Panc1 (cell line): ENCODE results near the gene NHS. TPM values are rescaled to one million over a fixed set of nuclear protein-coding genes. Genes with fewer than 3 reads are reported as not detected.

ENCODE experiments used
- ATAC-seq: fragments of 200-7000 bp; cut with Tn5 transposase; 2 replicates; pipeline ENCODE4 v1.9.1; 2020; ENCODE audit warnings: mild to moderate bottlenecking, moderate library complexity
- BruUV-seq: library from RNA; stranded (reverse); fragments of 400-500 nt; replicated peaks from 2 replicates; lab custom pipeline; 2021; lab: Mats Ljungman, UMichigan
- CTCF ChIA-PET: fragments of 300-600 bp; sonication (Branson Sonifier 250); formaldehyde crosslinking; loops from one replicate; lab custom pipeline; 2022; ENCODE audit warnings: antibody characterized with exemption; lab: Charles Lee
- POLR2A ChIA-PET: fragments of 300-600 bp; sonication (Branson Sonifier 250); formaldehyde crosslinking; loops from one replicate; lab custom pipeline; 2022; ENCODE audit warnings: antibody characterized with exemption; lab: Charles Lee
- DNase-seq: peaks from one replicate; pipeline ENCODE4 v3.0.0-alpha.2; 2010; ENCODE audit warnings: low read depth, low spot score
- H3K27ac ChIP-seq: 2 replicates; pipeline ENCODE4 v1.5.1; 2011; ENCODE audit warnings: mild to moderate bottlenecking, low read length, inconsistent platforms
- H3K27me3 ChIP-seq: fragments of 200-500 bp; sonication (Bioruptor generic); 2 replicates; pipeline ENCODE4 v1.6.0; 2014; ENCODE audit warnings: low read length, inconsistent platforms; ENCODE audit not compliant: control insufficient read depth, insufficient read depth
- H3K36me3 ChIP-seq: fragments of 200-500 bp; sonication (Bioruptor generic); 2 replicates; pipeline ENCODE4 v1.5.1; 2014; ENCODE audit warnings: inconsistent platforms, mild to moderate bottlenecking, low read length, moderate library complexity; ENCODE audit not compliant: control insufficient read depth, insufficient read depth
- H3K4me1 ChIP-seq: 2 replicates; pipeline ENCODE4 v1.5.1; 2011; ENCODE audit warnings: inconsistent platforms, mild to moderate bottlenecking, low read length, moderate library complexity; ENCODE audit not compliant: control insufficient read depth, insufficient read depth
- H3K4me3 ChIP-seq, 2 experiments: 2 replicates each; pipeline ENCODE4 v1.5.1; 2011 to 2012; ENCODE audit warnings: low read depth in 2 of 2, low read length in 2 of 2, mild to moderate bottlenecking in 2 of 2, inconsistent platforms in 1 of 2, moderate library complexity in 1 of 2
- H3K9me3 ChIP-seq: fragments of 200-500 bp; sonication (Bioruptor generic); 2 replicates; pipeline ENCODE4 v1.5.1; 2014; ENCODE audit warnings: low read depth, mild to moderate bottlenecking, inconsistent platforms, low read length, moderate library complexity; ENCODE audit not compliant: control insufficient read depth, insufficient read depth
- POLR2AphosphoS5 ChIP-seq: IDR thresholded peaks from 2 replicates; pipeline ENCODE4 v1.6.1; 2012; ENCODE audit warnings: mild to moderate bottlenecking, low read depth, low read length, moderate library complexity
- SIN3A ChIP-seq: IDR thresholded peaks from 2 replicates; pipeline ENCODE4 v1.6.1; 2012; ENCODE audit warnings: low read depth, mild to moderate bottlenecking, low read length, moderate library complexity, borderline replicate concordance; ENCODE audit not compliant: insufficient read depth
- TCF7L2 ChIP-seq: IDR thresholded peaks from 2 replicates; pipeline ENCODE4 v1.6.1; 2011; ENCODE audit warnings: mild to moderate bottlenecking, low read depth, low read length, inconsistent platforms
- in situ Hi-C: cut with HindIII; loops from 2 replicates; pipeline ENCODE4 v1.10.0; 2016; ENCODE audit warnings: low sequenced_read_pairs, low pct_unique_long_range_greater_than_20kb
- intact Hi-C: fragments of 100-400 bp; cut with micrococcal nuclease; formaldehyde crosslinking; loops from one replicate; pipeline ENCODE4 v1.10.0; 2022; ENCODE audit not compliant: unreplicated experiment
- total RNA-seq: library from RNA; stranded (reverse); gene quantifications from one replicate; pipeline ENCODE4 v1.2.1, GENCODE V29; 2021; ENCODE audit not compliant: unreplicated experiment
- TF ChIP-seq, protein P1 (sequence below): fragments of 450-650 bp; IDR thresholded peaks from 2 replicates; pipeline ENCODE4 v1.5.1; 2017; ENCODE audit warnings: mild to moderate bottlenecking
- TF ChIP-seq, protein P2 (sequence below), 2 experiments: IDR thresholded peaks; 2 replicates each; pipeline ENCODE4 v1.6.1; 2011 to 2012; ENCODE audit warnings: low read depth in 2 of 2, control low read depth in 1 of 2, low read length in 1 of 2, mild to moderate bottlenecking in 1 of 2, moderate library complexity in 1 of 2; ENCODE audit not compliant: insufficient read depth in 1 of 2

Gene NHS
- total RNA-seq, 1 experiment from 2014 or later: 0.80 TPM

DNA sequence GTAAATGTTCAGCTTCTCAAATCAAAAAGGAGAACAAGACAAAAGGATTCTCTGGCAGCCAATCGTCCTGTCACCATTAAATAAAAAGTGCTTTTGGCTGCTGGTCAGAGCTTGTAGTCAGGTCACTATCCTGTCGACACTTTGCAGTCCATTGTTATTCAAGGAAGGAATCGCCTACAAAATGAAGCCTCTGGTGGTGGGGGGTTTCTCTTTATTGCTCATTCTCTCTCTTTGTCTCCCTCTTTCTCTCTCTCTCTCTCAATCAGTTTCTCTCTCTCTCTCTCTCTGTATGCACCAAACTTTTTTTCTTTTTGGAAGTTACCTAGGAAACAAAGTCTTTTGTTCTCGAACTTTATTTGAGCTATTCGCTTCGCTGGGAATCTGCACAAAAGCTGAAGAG lies 344.7 kb downstream of the NHS start:
- no peak overlapping the region for H3K27ac ChIP-seq
- intact Hi-C loops: no loop called here
- no peak for ATAC-seq

DNA sequence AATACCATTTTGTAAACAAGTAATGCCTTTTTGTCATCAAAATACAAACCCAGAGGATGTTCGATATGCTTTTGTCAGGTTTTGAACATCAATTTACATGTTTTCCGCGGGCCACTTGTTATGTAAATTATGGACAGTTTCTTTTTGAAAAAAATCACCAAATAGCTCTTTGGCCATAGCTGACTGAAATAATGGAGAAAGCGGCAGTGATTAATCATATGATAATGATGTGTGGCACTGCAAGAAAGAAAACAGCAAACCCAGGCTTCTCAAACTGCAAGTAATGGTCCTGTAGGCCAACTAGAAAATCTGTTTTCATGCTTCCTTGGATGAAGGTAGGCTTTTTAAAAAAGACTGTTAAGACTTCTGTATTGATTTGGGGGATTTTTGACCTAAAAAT lies 346.7 kb downstream of the NHS start:
- ChIA-PET CTCF (no interaction called here), POLR2A (no interaction called here)
- Histone ChIP-seq H3K27ac (no peak overlapping the region), H3K4me1 (no peaks in the 10 kb centered on the region), H3K9me3 (no peaks in the 10 kb centered on the region), H3K4me3 (no peak overlapping the region), H3K36me3 (no peaks in the 10 kb centered on the region), H3K27me3 (no peaks in the 10 kb centered on the region)
- intact Hi-C loops (no loop called here), in situ Hi-C loops (no loop called here)
- TF ChIP-seq TCF7L2: no peak
- no peak for TF ChIP-seq SIN3A
- TF ChIP-seq, protein P1, sequence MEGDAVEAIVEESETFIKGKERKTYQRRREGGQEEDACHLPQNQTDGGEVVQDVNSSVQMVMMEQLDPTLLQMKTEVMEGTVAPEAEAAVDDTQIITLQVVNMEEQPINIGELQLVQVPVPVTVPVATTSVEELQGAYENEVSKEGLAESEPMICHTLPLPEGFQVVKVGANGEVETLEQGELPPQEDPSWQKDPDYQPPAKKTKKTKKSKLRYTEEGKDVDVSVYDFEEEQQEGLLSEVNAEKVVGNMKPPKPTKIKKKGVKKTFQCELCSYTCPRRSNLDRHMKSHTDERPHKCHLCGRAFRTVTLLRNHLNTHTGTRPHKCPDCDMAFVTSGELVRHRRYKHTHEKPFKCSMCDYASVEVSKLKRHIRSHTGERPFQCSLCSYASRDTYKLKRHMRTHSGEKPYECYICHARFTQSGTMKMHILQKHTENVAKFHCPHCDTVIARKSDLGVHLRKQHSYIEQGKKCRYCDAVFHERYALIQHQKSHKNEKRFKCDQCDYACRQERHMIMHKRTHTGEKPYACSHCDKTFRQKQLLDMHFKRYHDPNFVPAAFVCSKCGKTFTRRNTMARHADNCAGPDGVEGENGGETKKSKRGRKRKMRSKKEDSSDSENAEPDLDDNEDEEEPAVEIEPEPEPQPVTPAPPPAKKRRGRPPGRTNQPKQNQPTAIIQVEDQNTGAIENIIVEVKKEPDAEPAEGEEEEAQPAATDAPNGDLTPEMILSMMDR: no peak
- TF ChIP-seq POLR2AphosphoS5: no peak
- TF ChIP-seq, protein P2, sequence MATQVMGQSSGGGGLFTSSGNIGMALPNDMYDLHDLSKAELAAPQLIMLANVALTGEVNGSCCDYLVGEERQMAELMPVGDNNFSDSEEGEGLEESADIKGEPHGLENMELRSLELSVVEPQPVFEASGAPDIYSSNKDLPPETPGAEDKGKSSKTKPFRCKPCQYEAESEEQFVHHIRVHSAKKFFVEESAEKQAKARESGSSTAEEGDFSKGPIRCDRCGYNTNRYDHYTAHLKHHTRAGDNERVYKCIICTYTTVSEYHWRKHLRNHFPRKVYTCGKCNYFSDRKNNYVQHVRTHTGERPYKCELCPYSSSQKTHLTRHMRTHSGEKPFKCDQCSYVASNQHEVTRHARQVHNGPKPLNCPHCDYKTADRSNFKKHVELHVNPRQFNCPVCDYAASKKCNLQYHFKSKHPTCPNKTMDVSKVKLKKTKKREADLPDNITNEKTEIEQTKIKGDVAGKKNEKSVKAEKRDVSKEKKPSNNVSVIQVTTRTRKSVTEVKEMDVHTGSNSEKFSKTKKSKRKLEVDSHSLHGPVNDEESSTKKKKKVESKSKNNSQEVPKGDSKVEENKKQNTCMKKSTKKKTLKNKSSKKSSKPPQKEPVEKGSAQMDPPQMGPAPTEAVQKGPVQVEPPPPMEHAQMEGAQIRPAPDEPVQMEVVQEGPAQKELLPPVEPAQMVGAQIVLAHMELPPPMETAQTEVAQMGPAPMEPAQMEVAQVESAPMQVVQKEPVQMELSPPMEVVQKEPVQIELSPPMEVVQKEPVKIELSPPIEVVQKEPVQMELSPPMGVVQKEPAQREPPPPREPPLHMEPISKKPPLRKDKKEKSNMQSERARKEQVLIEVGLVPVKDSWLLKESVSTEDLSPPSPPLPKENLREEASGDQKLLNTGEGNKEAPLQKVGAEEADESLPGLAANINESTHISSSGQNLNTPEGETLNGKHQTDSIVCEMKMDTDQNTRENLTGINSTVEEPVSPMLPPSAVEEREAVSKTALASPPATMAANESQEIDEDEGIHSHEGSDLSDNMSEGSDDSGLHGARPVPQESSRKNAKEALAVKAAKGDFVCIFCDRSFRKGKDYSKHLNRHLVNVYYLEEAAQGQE (IDR thresholded peaks at IDR 0.05; ENCODE audit: insufficient read depth in 1 of 2, low read depth in 2 of 2, low read length in 1 of 2): no peak
- no peak for DNase-seq
- no TSS peak for BruUV-seq
- ATAC-seq: no peak

More for the DNA sequence above, 344.7 kb downstream of the NHS start:
- Histone ChIP-seq H3K4me1 (no peaks in the 10 kb centered on the region), H3K4me3 (no peak overlapping the region), H3K36me3 (no peaks in the 10 kb centered on the region), H3K9me3 (no peaks in the 10 kb centered on the region), H3K27me3 (no peaks in the 10 kb centered on the region)
- no TSS peak for BruUV-seq
- ChIA-PET POLR2A (no interaction called here), CTCF (no interaction called here)
- TF ChIP-seq POLR2AphosphoS5: no peak
- TF ChIP-seq, protein P1: no peak
- no peak for TF ChIP-seq SIN3A
- TF ChIP-seq, protein P2 (IDR thresholded peaks at IDR 0.05; ENCODE audit: insufficient read depth in 1 of 2, low read depth in 2 of 2, low read length in 1 of 2): no peak
- TF ChIP-seq TCF7L2: no peak
- no peak for DNase-seq
- in situ Hi-C loops: no loop called here
